ENCODE measurements around the gene MISP. TPM values are rescaled to one million over a fixed set of nuclear protein-coding genes. Genes with fewer than 3 reads are reported as not detected.

MISP gene
- total RNA-seq, 1 donor from 2014 or later = not detected

DNA sequence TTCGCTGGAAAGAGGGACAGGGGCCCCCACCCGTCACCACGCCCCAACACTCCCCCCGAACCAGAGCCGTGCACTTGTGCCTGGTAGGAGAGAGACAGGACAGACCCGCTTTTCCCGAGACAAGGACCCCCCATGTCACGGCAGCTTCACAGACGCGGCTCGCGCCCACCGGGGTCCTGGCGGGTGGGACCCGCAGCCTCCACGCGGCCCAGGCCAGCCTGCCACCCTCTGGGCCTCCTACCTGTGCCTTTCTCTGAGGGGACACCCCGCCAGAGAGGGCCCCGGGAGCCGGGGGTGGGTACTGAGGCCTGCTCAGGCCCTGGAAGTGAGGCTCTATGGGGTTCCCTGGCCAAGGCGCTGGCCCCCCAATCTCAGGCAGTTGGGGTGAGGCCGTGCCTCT is 4.0 kb upstream of the MISP start:
- Mint-ChIP-seq H3K27me3 (ENCODE audit: insufficient read depth, low read depth) (peaks cover 2% of the 10 kb centered on the region), H3K36me3 (peaks cover 7% of the 10 kb centered on the region)
- H3K4me3 ChIP-seq = no peak overlapping the region

DNA sequence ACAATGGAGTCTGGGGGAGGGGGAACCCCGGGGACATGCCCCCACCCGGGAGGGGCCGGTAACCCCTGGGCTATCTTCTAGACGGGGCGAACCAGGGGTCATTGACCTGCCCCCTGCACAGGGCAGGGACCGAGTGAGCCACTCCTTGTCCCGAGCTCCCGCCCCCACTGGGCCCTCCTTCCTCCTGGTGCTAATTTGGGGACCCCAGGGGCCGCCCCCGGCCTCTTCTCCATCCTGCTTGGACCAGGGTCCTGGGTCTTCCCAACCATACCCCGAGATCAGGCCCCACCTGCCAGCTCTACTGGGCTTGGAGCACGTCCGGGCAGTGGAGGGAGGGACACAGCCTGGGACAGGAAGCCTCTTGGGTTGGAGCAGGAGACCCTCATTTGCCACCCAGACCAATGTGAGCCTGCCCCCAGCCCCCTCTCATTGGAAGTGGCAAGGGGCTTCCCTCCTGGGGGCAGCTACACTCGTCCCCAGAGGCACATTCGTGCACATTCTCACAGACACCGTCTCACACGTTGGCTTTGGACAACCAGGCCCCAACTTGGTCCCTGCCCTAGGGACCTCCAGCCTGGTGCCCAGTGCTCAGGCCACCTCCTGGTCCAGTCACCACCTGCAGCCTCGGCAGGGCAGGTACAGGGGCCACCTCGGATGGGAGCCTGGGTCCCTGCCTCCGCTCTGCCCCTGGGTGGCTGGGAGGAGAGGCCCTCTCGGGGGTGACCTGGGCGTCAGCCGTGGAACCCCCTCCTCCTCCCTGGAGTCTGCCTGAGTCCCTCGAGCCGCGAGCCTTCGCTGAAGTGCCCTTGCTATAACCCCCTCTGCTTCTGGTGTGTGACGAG is 3.3 kb upstream of the MISP start:
- no peak overlapping the region for H3K27ac Mint-ChIP-seq
- H3K4me1 ChIP-seq = no peaks in the 10 kb centered on the region
- no peak overlapping the region for H3K9ac ChIP-seq
- no peak overlapping the region for H3K4me3 Mint-ChIP-seq
- no peak overlapping the region for H3K27ac ChIP-seq
- H3K4me3 ChIP-seq = no peak overlapping the region
- H3K4me1 Mint-ChIP-seq = no peaks in the 10 kb centered on the region
- no peaks in the 10 kb centered on the region for H3K79me2 ChIP-seq (ENCODE audit: low read depth)
- H3K9me3 ChIP-seq (ENCODE audit: low read depth) = no peaks in the 10 kb centered on the region
- peaks cover 2% of the 10 kb centered on the region for H3K27me3 Mint-ChIP-seq (ENCODE audit: insufficient read depth, low read depth)
- no peaks in the 10 kb centered on the region for H3F3A ChIP-seq (ENCODE audit: low read depth)
- H3K36me3 ChIP-seq = no peaks in the 10 kb centered on the region
- no peaks in the 10 kb centered on the region for H4K20me1 ChIP-seq (ENCODE audit: low read depth)
- H3K4me2 ChIP-seq = no peak overlapping the region
- TF ChIP-seq EZH2phosphoT487 (IDR thresholded peaks at IDR 0.05) = no peak
- TF ChIP-seq EZH2 (IDR thresholded peaks at IDR 0.05) = no peak
- TF ChIP-seq, protein P1, sequence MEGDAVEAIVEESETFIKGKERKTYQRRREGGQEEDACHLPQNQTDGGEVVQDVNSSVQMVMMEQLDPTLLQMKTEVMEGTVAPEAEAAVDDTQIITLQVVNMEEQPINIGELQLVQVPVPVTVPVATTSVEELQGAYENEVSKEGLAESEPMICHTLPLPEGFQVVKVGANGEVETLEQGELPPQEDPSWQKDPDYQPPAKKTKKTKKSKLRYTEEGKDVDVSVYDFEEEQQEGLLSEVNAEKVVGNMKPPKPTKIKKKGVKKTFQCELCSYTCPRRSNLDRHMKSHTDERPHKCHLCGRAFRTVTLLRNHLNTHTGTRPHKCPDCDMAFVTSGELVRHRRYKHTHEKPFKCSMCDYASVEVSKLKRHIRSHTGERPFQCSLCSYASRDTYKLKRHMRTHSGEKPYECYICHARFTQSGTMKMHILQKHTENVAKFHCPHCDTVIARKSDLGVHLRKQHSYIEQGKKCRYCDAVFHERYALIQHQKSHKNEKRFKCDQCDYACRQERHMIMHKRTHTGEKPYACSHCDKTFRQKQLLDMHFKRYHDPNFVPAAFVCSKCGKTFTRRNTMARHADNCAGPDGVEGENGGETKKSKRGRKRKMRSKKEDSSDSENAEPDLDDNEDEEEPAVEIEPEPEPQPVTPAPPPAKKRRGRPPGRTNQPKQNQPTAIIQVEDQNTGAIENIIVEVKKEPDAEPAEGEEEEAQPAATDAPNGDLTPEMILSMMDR (IDR thresholded peaks at IDR 0.05) = no peak
- no peak for DNase-seq (ENCODE audit: low spot score)
- no peaks in the 10 kb centered on the region for H3K27me3 ChIP-seq
- H2AFZ ChIP-seq (replicated peaks) = no peak overlapping the region
- peaks cover 7% of the 10 kb centered on the region for H3K36me3 Mint-ChIP-seq
- H3K9me3 Mint-ChIP-seq = peaks cover 20% of the 10 kb centered on the region

More for the DNA sequence above, 4.0 kb upstream of the MISP start:
- H3K27me3 ChIP-seq = no peaks in the 10 kb centered on the region
- H3K36me3 ChIP-seq = no peaks in the 10 kb centered on the region
- no peak overlapping the region for H3K4me2 ChIP-seq
- no peak overlapping the region for H3K27ac Mint-ChIP-seq
- H3K79me2 ChIP-seq (ENCODE audit: low read depth) = no peaks in the 10 kb centered on the region
- H3K4me1 ChIP-seq = no peaks in the 10 kb centered on the region
- TF ChIP-seq EZH2 (IDR thresholded peaks at IDR 0.05) = no peak
- TF ChIP-seq, protein P1 (IDR thresholded peaks at IDR 0.05) = no peak
- no peak for TF ChIP-seq EZH2phosphoT487 (IDR thresholded peaks at IDR 0.05)
- H3K4me1 Mint-ChIP-seq = no peaks in the 10 kb centered on the region
- no peak overlapping the region for H3K9ac ChIP-seq
- no peaks in the 10 kb centered on the region for H4K20me1 ChIP-seq (ENCODE audit: low read depth)
- H3K27ac ChIP-seq = no peak overlapping the region
- no peak overlapping the region for H2AFZ ChIP-seq (replicated peaks)
- H3K9me3 ChIP-seq (ENCODE audit: low read depth) = no peaks in the 10 kb centered on the region
- no peak for DNase-seq (ENCODE audit: low spot score)
- no peak overlapping the region for H3K4me3 Mint-ChIP-seq
- no peaks in the 10 kb centered on the region for H3F3A ChIP-seq (ENCODE audit: low read depth)
- H3K9me3 Mint-ChIP-seq = peaks cover 20% of the 10 kb centered on the region

DNA sequence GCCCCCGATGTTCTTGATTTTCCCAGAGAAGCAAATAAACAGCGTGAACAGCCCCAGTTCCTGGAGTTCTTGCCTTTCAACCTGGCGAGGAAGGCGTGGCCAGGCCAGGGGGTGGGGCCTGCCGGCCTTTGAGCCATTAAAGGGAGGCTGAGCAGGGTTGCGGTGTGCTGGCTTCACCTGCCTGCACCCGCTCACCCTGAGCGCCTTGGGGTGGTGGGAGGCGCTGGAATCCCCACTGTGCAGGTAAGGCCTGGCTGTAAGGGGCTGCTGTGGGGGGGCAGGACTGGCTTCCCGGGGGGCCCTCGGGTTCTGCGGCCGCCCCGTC is 2.7 kb upstream of the MISP start:
- Histone ChIP-seq H3K4me3 (no peak overlapping the region), H3K27me3 (no peaks in the 10 kb centered on the region), H3K4me2 (no peak overlapping the region), H3K9me3 (ENCODE audit: low read depth) (no peaks in the 10 kb centered on the region), H2AFZ (replicated peaks) (no peak overlapping the region), H3K27ac (no peak overlapping the region), H4K20me1 (ENCODE audit: low read depth) (no peaks in the 10 kb centered on the region), H3K9ac (no peak overlapping the region), H3K79me2 (ENCODE audit: low read depth) (no peaks in the 10 kb centered on the region), H3K4me1 (no peaks in the 10 kb centered on the region), H3K36me3 (no peaks in the 10 kb centered on the region), H3F3A (ENCODE audit: low read depth) (no peaks in the 10 kb centered on the region)
- no peak overlapping the region for H3K4me3 Mint-ChIP-seq
- DNase-seq (ENCODE audit: low spot score) = no peak
- no peak overlapping the region for H3K27ac Mint-ChIP-seq
- H3K27me3 Mint-ChIP-seq (ENCODE audit: insufficient read depth, low read depth) = peaks cover 2% of the 10 kb centered on the region
- TF ChIP-seq EZH2phosphoT487 (IDR thresholded peaks at IDR 0.05) (no peak), EZH2 (IDR thresholded peaks at IDR 0.05) (no peak)
- TF ChIP-seq, protein P1 (IDR thresholded peaks at IDR 0.05) = no peak
- H3K4me1 Mint-ChIP-seq = peaks cover 4% of the 10 kb centered on the region
- H3K36me3 Mint-ChIP-seq = peaks cover 7% of the 10 kb centered on the region
- H3K9me3 Mint-ChIP-seq = peaks cover 20% of the 10 kb centered on the region

All from neural progenitor cell (in vitro differentiated cells).